Heart left ventricle (tissue), 16 donors: ENCODE measurements around the gene CAPN2. TPM values are rescaled to one million over a fixed set of nuclear protein-coding genes. Genes with fewer than 3 reads are reported as not detected.
A peak's percentile ranks its signal among the peaks of the same experiment; 100 is the strongest.

Experiments
- ATAC-seq, 4 donors: fragments of 200-7000 bp; cut with Tn5 transposase; one replicate each; pipeline ENCODE4 v1.9.1; 2020 to 2022; ENCODE audit warnings: moderate library complexity in 4 of 4, mild to moderate bottlenecking in 3 of 4, moderate number of reproducible peaks in 1 of 4
- DNase-seq, 5 donors: peaks; one replicate each; pipeline ENCODE4 v3.0.0-alpha.2; 2020
- H3K27ac ChIP-seq, 12 donors: fragments of 200-600 bp; sonication (generic) in 4 of 12; one replicate each; pipeline versions ENCODE4 v1.5.0 to v1.8.0; 2016 to 2022; ENCODE audit warnings: mild to moderate bottlenecking in 2 of 12
- H3K27me3 ChIP-seq, 9 donors: fragments of 200-600 bp; sonication (generic) in 2 of 9; one replicate each; pipeline versions ENCODE4 v1.5.1 to v1.8.0; 2016 to 2022; ENCODE audit warnings: mild to moderate bottlenecking in 3 of 9
- H3K36me3 ChIP-seq, 9 donors: fragments of 200-600 bp; sonication (generic) in 2 of 9; one replicate each; pipeline versions ENCODE4 v1.5.0 to v1.8.0; 2018 to 2022; ENCODE audit warnings: mild to moderate bottlenecking in 2 of 9
- H3K4me1 ChIP-seq, 12 donors: fragments of 200-600 bp; sonication (generic) in 4 of 12; one replicate each; pipeline versions ENCODE4 v1.5.0 to v1.8.0; 2016 to 2022; ENCODE audit warnings: mild to moderate bottlenecking in 3 of 12
- H3K4me3 ChIP-seq, 12 donors: fragments of 200-600 bp; sonication (generic) in 4 of 12; one replicate each; pipeline versions ENCODE4 v1.5.0 to v1.8.0; 2017 to 2022; ENCODE audit warnings: mild to moderate bottlenecking in 9 of 12, moderate library complexity in 4 of 12
- H3K9me3 ChIP-seq, 12 donors: fragments of 200-600 bp; sonication (generic) in 4 of 12; one replicate each; pipeline versions ENCODE4 v1.5.0 to v1.8.0; 2016 to 2022; ENCODE audit warnings: mild to moderate bottlenecking in 1 of 12
- CTCF ChIP-seq, 12 donors: fragments of 200-600 bp; sonication (generic) in 4 of 12; IDR thresholded peaks; one replicate each; pipeline versions ENCODE4 v1.5.0 to v1.8.0; 2018 to 2022; ENCODE audit warnings: antibody characterized with exemption in 12 of 12, mild to moderate bottlenecking in 5 of 12
- POLR2A ChIP-seq, 2 donors: fragments of 450-650 bp; IDR thresholded peaks; one replicate each; pipeline ENCODE4 v1.6.1; 2017; ENCODE audit warnings: antibody characterized with exemption in 2 of 2, mild to moderate bottlenecking in 2 of 2, moderate library complexity in 2 of 2
- WGBS, 4 donors: extraction: QIAGEN DNeasy Blood & Tissue Kit in 2 of 4; methylation state at CpG; one replicate each; pipeline versions ENCODE4 v1.1.5 to v1.1.7; 2013 to 2018; 5-methylcytosine and 5-hydroxymethylcytosine counted together
- intact Hi-C, 10 donors: fragments of 100-400 bp; cut with DNase I; formaldehyde crosslinking; loops; one replicate each; pipeline versions ENCODE4 v1.11.1 to v1.14.2; 2022
- polyA plus RNA-seq, 2 donors: library from polyadenylated mRNA; stranded (reverse); fragments of 200-250 nt; gene quantifications; one replicate each; pipeline ENCODE4 v1.2.3, GENCODE V29; 2013
- total RNA-seq, 9 donors: library from RNA; depleted of rRNA in 2 of 9; stranded (reverse); fragments of >200 nt in 2 of 9; fragmentation: NEBNext Ultra II Directional in 3 of 9; extraction: Animal tissue kit (Norgen Biotek cat#: 25700) in 3 of 9; gene quantifications; one replicate each; pipeline versions ENCODE4 v1.1.0 to v1.2.4, GENCODE V29; 2016 to 2023
- donor health status: ischemic (EF 13 %, LVEDD 7.1; RV severe dilation, severe dysfunction).
- donor health status: healthy with polysubstance abuse.
- donor health status: DM: no; HTN: yes; CAD: no.
- donor health status: DM: no; HTN: no; CAD: no.
- donor health status: ischemic (EF 25% LVEDD 6.9; RV normal size, moderate dysfunction).
- donor health status: ischemic (EF 25% LVEDD 5.7; RV mildly dilated, moderate dysfunction).
- donor health status: healthy.
- donor health status: DM: yes; HTN: yes; CAD: no.
- donor health status: ischemic (EF 35%, LVEDD 5.7; RV mildly dilated, moderate dysfunction).
- donor health status: nonischemic (EF 11% LVEDD 7.7; RV severe dilation, severe dysfunction).
- donor health status: DM: yes; HTN: yes; CAD: no.
- donor health status: PGD.
- donor health status: ischemic (EF 29% LVEDD 5.4; RV normal size, mild dysfunction).
- donor health status: nonischemic (EF 23%, LVEDD 6.1; RV moderate dilation, normal function).

Gene CAPN2
- total and polyA plus RNA-seq, 11 donors, result 54.4 to 115 (median 81.8) TPM

- Histone ChIP-seq H3K27ac (peak overlapping the region; percentile 27 to 84 (median 70)), H3K4me3 (no peak overlapping the region), H3K36me3 (peaks cover 0 to 82% (median 72%) of the 10 kb centered on the region in 9 donors), H3K4me1 (peaks cover 0 to 57% (median 30%) of the 10 kb centered on the region in 12 donors), H3K27me3 (no peaks in the 10 kb centered on the region), H3K9me3 (no peaks in the 10 kb centered on the region)
- intact Hi-C loops, result no loop called here
- 35 to 66% (median 59%) methylated on average over 2 of the region's 2 CpGs for WGBS, 4 donors
- peak in 1 of 5 donors; percentile 3 for DNase-seq
- peak in 1 of 4 donors; percentile 4 for ATAC-seq
- TF ChIP-seq CTCF (IDR thresholded peaks at IDR 0.05), result no peak
Measured at GRCh38 chr1:223771469-223771813, 59.1 kb downstream of the CAPN2 start.

- 28 to 49% (median 34%) methylated on average over 16 of the region's 16 CpGs for WGBS, 4 donors
- ATAC-seq (peak; percentile 61 to 91 (median 86)), DNase-seq (peak in 4 of 5 donors; percentile 63 to 75 (median 68))
- H3K4me3 ChIP-seq, result no peak overlapping the region
- H3K27ac ChIP-seq, result peak overlapping the region; percentile 27 to 84 (median 70)
- TF ChIP-seq POLR2A (IDR thresholded peaks at IDR 0.05), result no peak
- TF ChIP-seq CTCF (IDR thresholded peaks at IDR 0.05), result no peak
- H3K9me3 ChIP-seq, result no peaks in the 10 kb centered on the region
- intact Hi-C loops, result no loop called here
- peaks cover 0 to 64% (median 31%) of the 10 kb centered on the region in 12 donors for H3K4me1 ChIP-seq
- no peaks in the 10 kb centered on the region for H3K27me3 ChIP-seq
- peaks cover 0 to 84% (median 70%) of the 10 kb centered on the region in 9 donors for H3K36me3 ChIP-seq
Measured at GRCh38 chr1:223771814-223772770, 59.8 kb downstream of the CAPN2 start.

GRCh38 chr1:223772771-223773160 is 60.4 kb downstream of the CAPN2 start:
- peak in 1 of 5 donors; percentile 7 for DNase-seq
- 73 to 85% (median 81%) methylated on average over 5 of the region's 5 CpGs for WGBS, 4 donors
- Histone ChIP-seq H3K36me3 (peaks cover 0 to 91% (median 77%) of the 10 kb centered on the region in 9 donors), H3K27ac (peak overlapping the region in 11 of 12 donors; percentile 44 to 84 (median 70)), H3K4me3 (no peak overlapping the region), H3K27me3 (no peaks in the 10 kb centered on the region), H3K4me1 (peaks cover 0 to 68% (median 33%) of the 10 kb centered on the region in 12 donors), H3K9me3 (no peaks in the 10 kb centered on the region)
- intact Hi-C loops, result no loop called here
- ATAC-seq, result no peak
- TF ChIP-seq CTCF (IDR thresholded peaks at IDR 0.05) (no peak), POLR2A (IDR thresholded peaks at IDR 0.05) (no peak)

- Histone ChIP-seq H3K4me3 (no peak overlapping the region), H3K36me3 (peaks cover 0 to 100% (median 86%) of the 10 kb centered on the region in 9 donors), H3K4me1 (peaks cover 0 to 68% (median 33%) of the 10 kb centered on the region in 12 donors), H3K27me3 (no peaks in the 10 kb centered on the region), H3K9me3 (no peaks in the 10 kb centered on the region), H3K27ac (peak overlapping the region in 3 of 12 donors; percentile 31 to 53 (median 40))
- TF ChIP-seq CTCF (IDR thresholded peaks at IDR 0.05) (no peak), POLR2A (IDR thresholded peaks at IDR 0.05) (no peak)
- intact Hi-C loops, result no loop called here
- ATAC-seq, result no peak
- peak in 1 of 5 donors; percentile 11 for DNase-seq
- 88 to 95% (median 89%) methylated on average over 6 of the region's 6 CpGs for WGBS, 4 donors
Measured at GRCh38 chr1:223774134-223774814, 61.9 kb downstream of the CAPN2 start.
